Loucy (cell line): ENCODE data around the gene SCYL1.
A peak's percentile ranks its signal among the peaks of the same experiment; 100 is the strongest.

Source experiments
- H2AFZ ChIP-seq: fragments of 200-600 bp; sonication (generic); 2 replicates; pipeline ENCODE4 v1.6.0; 2016; ENCODE audit warnings: antibody characterized with exemption, mild to moderate bottlenecking, low read length, moderate library complexity
- H3F3A ChIP-seq: fragments of 200-600 bp; 2 replicates; pipeline ENCODE4 v1.6.0; 2016; ENCODE audit warnings: antibody characterized with exemption, low read depth, mild to moderate bottlenecking
- H3K27me3 ChIP-seq: fragments of 200-600 bp; sonication (generic); 2 replicates; pipeline ENCODE4 v1.6.1; 2014; ENCODE audit warnings: low read length, mild to moderate bottlenecking; ENCODE audit not compliant: insufficient read depth, poor library complexity, severe bottlenecking
- H3K36me3 ChIP-seq: fragments of 200-600 bp; sonication (generic); 2 replicates; pipeline ENCODE4 v1.6.1; 2016; ENCODE audit warnings: low read length; ENCODE audit not compliant: insufficient read depth
- H3K4me1 ChIP-seq: fragments of 200-600 bp; sonication (generic); 2 replicates; pipeline ENCODE4 v1.5.1; 2014; ENCODE audit warnings: low read length, mild to moderate bottlenecking; ENCODE audit not compliant: insufficient read depth, poor library complexity, severe bottlenecking
- H3K4me2 ChIP-seq: fragments of 200-600 bp; sonication (generic); 2 replicates; pipeline ENCODE4 v1.6.0; 2014; ENCODE audit warnings: antibody characterized with exemption, low read length, low read depth, mild to moderate bottlenecking; ENCODE audit not compliant: poor library complexity, severe bottlenecking
- H3K4me3 ChIP-seq: fragments of 200-600 bp; sonication (generic); 2 replicates; pipeline ENCODE4 v1.5.1; 2014; ENCODE audit warnings: low read length, mild to moderate bottlenecking, mixed read lengths; ENCODE audit not compliant: poor library complexity, severe bottlenecking
- H3K79me2 ChIP-seq: fragments of 200-600 bp; sonication (generic); 2 replicates; pipeline ENCODE4 v1.6.1; 2014; ENCODE audit warnings: low read length; ENCODE audit not compliant: insufficient read depth
- H3K9ac ChIP-seq: fragments of 200-600 bp; sonication (generic); 2 replicates; pipeline ENCODE4 v1.6.0; 2014; ENCODE audit warnings: mild to moderate bottlenecking, low read depth, low read length, moderate library complexity; ENCODE audit not compliant: poor library complexity, severe bottlenecking
- H3K9me2 ChIP-seq: fragments of 200-600 bp; sonication (generic); replicated peaks from 2 replicates; pipeline ENCODE4 v1.6.1; 2016; ENCODE audit warnings: low read depth, low read length, mixed read lengths
- H3K9me3 ChIP-seq: fragments of 200-600 bp; sonication (generic); 2 replicates; pipeline ENCODE4 v1.6.1; 2014; ENCODE audit warnings: mild to moderate bottlenecking, antibody characterized with exemption, low read length, low read depth; ENCODE audit not compliant: insufficient read depth
- H4K20me1 ChIP-seq: fragments of 200-600 bp; sonication (generic); 2 replicates; pipeline ENCODE4 v1.6.0; 2014; ENCODE audit warnings: antibody characterized with exemption, low read length, mild to moderate bottlenecking; ENCODE audit not compliant: insufficient read depth, poor library complexity, severe bottlenecking
- EZH2phosphoT487 ChIP-seq: fragments of 200-600 bp; IDR thresholded peaks from 2 replicates; pipeline ENCODE4 v1.6.1; 2018; ENCODE audit warnings: antibody characterized with exemption, mild to moderate bottlenecking, moderate library complexity, borderline replicate concordance
- TF ChIP-seq, protein P1 (sequence below): fragments of 200-600 bp; sonication (generic); conservative IDR thresholded peaks from 2 replicates; pipeline ENCODE4 v1.5.1; 2014; ENCODE audit warnings: mild to moderate bottlenecking, antibody characterized with exemption, low read length

SCYL1 gene

DNA sequence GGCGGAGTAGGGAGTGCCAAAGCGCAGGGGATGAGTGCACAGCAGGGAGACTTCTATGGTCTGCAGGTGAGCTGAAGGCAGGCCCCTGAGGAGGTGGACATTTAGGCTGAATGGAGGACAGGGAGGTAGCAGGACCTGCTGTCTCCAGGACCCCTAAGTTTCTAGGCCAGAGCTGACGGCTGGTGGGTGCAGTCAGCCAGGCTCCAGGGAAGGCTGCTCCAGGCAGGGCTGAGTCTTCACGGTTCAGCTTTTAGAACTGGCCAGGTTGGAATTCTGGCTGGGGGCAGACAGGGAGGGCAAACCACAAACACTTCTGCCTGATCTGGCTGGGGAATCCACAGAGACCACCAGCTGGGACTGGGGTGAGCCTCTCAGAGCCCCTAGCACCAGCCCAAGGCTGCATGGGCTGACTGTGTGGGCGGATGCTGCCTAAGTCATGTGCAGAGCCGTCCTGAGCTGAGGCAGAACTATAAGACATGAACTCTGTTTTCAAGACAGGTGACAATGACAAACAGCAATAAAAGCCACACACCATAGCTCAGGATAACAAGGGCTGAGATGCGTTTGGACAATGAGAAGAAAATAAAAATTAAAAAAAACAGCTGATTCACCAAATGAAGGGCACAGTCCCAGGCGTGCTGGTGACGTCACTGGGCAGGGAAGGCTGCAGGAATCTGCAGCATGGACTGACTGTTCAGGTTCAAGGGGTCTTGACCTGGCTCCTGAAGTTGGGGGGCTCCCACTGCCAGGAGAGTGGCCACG, 36.4 kb upstream of the SCYL1 start:
- TF ChIP-seq, protein P1, sequence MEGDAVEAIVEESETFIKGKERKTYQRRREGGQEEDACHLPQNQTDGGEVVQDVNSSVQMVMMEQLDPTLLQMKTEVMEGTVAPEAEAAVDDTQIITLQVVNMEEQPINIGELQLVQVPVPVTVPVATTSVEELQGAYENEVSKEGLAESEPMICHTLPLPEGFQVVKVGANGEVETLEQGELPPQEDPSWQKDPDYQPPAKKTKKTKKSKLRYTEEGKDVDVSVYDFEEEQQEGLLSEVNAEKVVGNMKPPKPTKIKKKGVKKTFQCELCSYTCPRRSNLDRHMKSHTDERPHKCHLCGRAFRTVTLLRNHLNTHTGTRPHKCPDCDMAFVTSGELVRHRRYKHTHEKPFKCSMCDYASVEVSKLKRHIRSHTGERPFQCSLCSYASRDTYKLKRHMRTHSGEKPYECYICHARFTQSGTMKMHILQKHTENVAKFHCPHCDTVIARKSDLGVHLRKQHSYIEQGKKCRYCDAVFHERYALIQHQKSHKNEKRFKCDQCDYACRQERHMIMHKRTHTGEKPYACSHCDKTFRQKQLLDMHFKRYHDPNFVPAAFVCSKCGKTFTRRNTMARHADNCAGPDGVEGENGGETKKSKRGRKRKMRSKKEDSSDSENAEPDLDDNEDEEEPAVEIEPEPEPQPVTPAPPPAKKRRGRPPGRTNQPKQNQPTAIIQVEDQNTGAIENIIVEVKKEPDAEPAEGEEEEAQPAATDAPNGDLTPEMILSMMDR, result 0 out of 2 replicates have a peak, but pooled peaks have one; percentile 7
- TF ChIP-seq EZH2phosphoT487, result no peak
- Histone ChIP-seq H3K27me3 (no peaks in the 10 kb centered on the region), H2AFZ (no peak overlapping the region), H3K36me3 (no peaks in the 10 kb centered on the region), H3K9ac (peak overlapping the region; percentile 38), H3K4me2 (peak overlapping the region; percentile 79), H3K4me3 (no peak overlapping the region), H3K79me2 (no peaks in the 10 kb centered on the region), H3K9me2 (no peaks in the 10 kb centered on the region), H3K9me3 (no peaks in the 10 kb centered on the region), H3F3A (no peaks in the 10 kb centered on the region), H4K20me1 (no peaks in the 10 kb centered on the region), H3K4me1 (peaks cover 45% of the 10 kb centered on the region)

GRCh38 chr11:65489035-65489705, 35.7 kb upstream of the SCYL1 start:
- Histone ChIP-seq H4K20me1 (no peaks in the 10 kb centered on the region), H3K27me3 (no peaks in the 10 kb centered on the region), H3K79me2 (no peaks in the 10 kb centered on the region), H3K9me3 (no peaks in the 10 kb centered on the region), H2AFZ (no peak overlapping the region), H3K9ac (peak overlapping the region; percentile 38), H3K4me3 (no peak overlapping the region), H3K4me1 (peaks cover 49% of the 10 kb centered on the region), H3K9me2 (no peaks in the 10 kb centered on the region), H3K36me3 (no peaks in the 10 kb centered on the region), H3K4me2 (no peak overlapping the region), H3F3A (no peaks in the 10 kb centered on the region)
- TF ChIP-seq, protein P1, result no peak
- TF ChIP-seq EZH2phosphoT487, result no peak

GRCh38 chr11:65489706-65490320, 35.1 kb upstream of the SCYL1 start:
- TF ChIP-seq, protein P1, result no peak
- TF ChIP-seq EZH2phosphoT487, result no peak
- Histone ChIP-seq H3K4me1 (peaks cover 54% of the 10 kb centered on the region), H3K4me3 (no peak overlapping the region), H3K9me3 (no peaks in the 10 kb centered on the region), H3K79me2 (no peaks in the 10 kb centered on the region; the same call in 1 of the 2 replicates), H3K9ac (no peak overlapping the region), H3K27me3 (no peaks in the 10 kb centered on the region), H3K4me2 (no peak overlapping the region), H2AFZ (no peak overlapping the region), H3K36me3 (no peaks in the 10 kb centered on the region), H3F3A (no peaks in the 10 kb centered on the region), H3K9me2 (no peaks in the 10 kb centered on the region), H4K20me1 (no peaks in the 10 kb centered on the region)
